GM19099 (cell line): Measurements from ENCODE around the gene GDF10.

Experiments used
- POLR2A ChIP-seq: IDR thresholded peaks from 3 replicates; pipeline ENCODE4 v1.6.1; 2011; ENCODE audit warnings: low read depth; ENCODE audit not compliant: insufficient read length; ENCODE audit errors: extremely low read depth

Gene GDF10

GRCh38 chr10:47337310-47337709 lies 37.3 kb downstream of the GDF10 start:
- TF ChIP-seq POLR2A = no peak

GRCh38 chr10:47339186-47339735 lies 39.3 kb downstream of the GDF10 start:
- TF ChIP-seq POLR2A = no peak

DNA sequence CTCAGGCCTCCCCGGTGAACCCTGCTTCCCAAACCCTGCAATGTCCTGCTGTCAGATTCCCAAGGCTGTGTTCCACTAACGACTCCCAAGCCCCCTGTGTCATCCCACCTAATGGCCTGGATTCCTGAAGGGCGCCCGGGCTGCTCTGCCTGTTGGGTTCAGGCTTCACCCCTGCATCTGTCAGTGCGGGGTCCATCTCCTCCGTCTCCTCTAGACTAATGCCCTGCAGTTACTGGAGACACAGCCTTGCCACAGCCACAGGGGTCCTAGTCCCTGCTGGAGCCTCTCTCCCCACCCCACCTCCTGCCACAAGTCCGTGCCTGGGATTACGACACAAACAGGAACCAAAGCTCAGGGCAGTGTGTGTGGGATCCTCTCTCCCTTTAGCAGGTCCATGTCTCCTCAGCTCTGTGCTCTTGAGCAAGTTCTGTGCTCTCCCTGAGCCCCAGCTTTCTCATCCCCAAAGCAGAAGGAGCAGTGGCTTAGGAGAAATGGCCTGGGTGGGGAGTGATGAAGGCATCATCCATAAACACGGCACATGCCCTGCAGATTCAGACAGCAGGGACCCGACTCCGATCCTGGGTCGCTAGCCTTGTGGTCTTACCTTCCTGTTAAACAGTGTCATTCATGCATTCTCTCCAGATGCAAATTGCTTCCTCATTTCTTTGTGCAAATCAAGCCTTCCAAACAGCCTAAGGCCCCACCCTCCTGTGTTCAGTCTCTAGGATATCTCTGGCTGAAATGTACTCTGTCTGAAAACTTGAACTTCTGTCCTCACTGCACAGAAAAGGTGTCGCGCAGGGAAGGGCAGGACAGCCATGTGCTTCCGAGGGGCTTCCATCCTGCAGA lies 40.0 kb downstream of the GDF10 start:
- TF ChIP-seq POLR2A = no peak

GRCh38 chr10:47340608-47341170 lies 40.7 kb downstream of the GDF10 start:
- TF ChIP-seq POLR2A = no peak

GRCh38 chr10:47344996-47345870 lies 45.2 kb downstream of the GDF10 start:
- no peak for TF ChIP-seq POLR2A

DNA sequence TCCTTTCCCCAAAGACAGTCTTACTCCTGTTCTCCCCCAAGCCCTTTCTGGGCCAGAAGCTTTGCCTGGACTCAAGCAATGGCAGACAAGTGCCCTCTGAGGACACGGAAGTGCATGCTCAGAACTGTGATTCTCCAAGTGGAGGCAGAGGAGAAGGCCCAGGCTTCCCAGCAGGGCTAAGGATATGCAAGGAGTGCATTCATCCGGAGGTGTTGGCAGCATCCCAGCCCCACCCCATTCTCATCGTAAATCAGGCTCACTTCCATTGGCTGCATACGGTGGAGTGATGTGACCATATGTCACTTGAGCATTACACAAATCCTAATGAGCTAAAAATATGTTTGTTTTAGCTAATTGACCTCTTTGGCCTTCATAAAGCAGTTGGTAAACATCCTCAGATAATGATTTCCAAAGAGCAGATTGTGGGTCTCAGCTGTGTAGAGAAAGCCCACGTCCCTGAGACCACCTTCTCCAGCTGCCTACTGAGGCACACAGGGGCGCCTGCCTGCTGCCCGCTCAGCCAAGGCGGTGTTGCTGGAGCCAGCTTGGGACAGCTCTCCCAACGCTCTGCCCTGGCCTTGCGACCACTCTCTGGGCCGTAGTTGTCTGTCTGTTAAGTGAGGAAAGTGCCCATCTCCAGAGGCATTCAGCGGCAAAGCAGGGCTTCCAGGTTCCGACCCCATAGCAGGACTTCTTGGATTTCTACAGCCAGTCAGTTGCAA lies 46.7 kb downstream of the GDF10 start:
- TF ChIP-seq POLR2A = no peak

DNA sequence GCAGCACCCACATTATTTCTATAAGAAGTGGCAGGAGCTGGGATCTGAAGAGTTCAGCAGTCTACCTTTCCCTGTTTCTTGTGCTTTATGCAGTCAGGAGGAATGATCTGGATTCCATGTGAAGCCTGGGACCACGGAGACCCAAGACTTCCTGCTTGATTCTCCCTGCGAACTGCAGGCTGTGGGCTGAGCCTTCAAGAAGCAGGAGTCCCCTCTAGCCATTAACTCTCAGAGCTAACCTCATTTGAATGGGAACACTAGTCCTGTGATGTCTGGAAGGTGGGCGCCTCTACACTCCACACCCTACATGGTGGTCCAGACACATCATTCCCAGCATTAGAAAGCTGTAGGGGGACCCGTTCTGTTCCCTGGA lies 47.3 kb downstream of the GDF10 start:
- no peak for TF ChIP-seq POLR2A

GRCh38 chr10:47348138-47348651 lies 48.2 kb downstream of the GDF10 start, which contains the start of gene RBP3:
Gene RBP3 (plus strand): TSS chr10:47348363. CDS start chr10:47348485, 122 bp downstream.
- TF ChIP-seq POLR2A = no peak

GRCh38 chr10:47348661-47349470 lies 48.9 kb downstream of the GDF10 start:
- TF ChIP-seq POLR2A = no peak

GRCh38 chr10:47349516-47349915 lies 49.5 kb downstream of the GDF10 start:
- TF ChIP-seq POLR2A = no peak

GRCh38 chr10:47349941-47350371 lies 50.0 kb downstream of the GDF10 start:
- no peak for TF ChIP-seq POLR2A

GRCh38 chr10:47350671-47351640 lies 51.0 kb downstream of the GDF10 start:
- TF ChIP-seq POLR2A = no peak

GRCh38 chr10:47351899-47352815 lies 52.2 kb downstream of the GDF10 start:
- TF ChIP-seq POLR2A = no peak
